Measurements from ENCODE around the gene NHERF2.

- TF ChIP-seq CTCF (IDR thresholded peaks at IDR 0.05): no peak
- no peak for TF ChIP-seq POLR2A (IDR thresholded peaks at IDR 0.05)
These were observed 36.1 kb downstream of the NHERF2 start for GRCh38 chr16:2062801-2063200.
